ENCODE data around the gene RAI1.

Gene RAI1

DNA sequence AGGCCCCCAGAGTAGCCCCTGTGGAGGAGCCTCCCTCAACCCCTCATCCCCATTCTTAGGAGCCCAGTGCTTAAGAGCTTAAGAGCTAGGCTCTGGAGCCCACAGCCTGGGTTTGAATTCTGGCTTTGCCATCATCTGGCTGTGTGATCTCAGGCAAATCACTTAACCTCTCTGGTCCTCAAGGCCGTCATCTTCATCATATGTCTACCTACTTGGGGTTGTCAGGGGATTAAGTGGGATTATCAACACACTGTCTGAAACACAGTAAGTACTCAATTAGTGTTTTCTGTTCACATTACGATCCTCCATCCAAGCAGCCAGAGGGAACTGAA is 150.7 kb downstream of the RAI1 start:
- no peak for DNase-seq (ENCODE audit: low read depth)
- H3K4me3 ChIP-seq (ENCODE audit: low read length), result no peak overlapping the region
- TF ChIP-seq, protein P1, sequence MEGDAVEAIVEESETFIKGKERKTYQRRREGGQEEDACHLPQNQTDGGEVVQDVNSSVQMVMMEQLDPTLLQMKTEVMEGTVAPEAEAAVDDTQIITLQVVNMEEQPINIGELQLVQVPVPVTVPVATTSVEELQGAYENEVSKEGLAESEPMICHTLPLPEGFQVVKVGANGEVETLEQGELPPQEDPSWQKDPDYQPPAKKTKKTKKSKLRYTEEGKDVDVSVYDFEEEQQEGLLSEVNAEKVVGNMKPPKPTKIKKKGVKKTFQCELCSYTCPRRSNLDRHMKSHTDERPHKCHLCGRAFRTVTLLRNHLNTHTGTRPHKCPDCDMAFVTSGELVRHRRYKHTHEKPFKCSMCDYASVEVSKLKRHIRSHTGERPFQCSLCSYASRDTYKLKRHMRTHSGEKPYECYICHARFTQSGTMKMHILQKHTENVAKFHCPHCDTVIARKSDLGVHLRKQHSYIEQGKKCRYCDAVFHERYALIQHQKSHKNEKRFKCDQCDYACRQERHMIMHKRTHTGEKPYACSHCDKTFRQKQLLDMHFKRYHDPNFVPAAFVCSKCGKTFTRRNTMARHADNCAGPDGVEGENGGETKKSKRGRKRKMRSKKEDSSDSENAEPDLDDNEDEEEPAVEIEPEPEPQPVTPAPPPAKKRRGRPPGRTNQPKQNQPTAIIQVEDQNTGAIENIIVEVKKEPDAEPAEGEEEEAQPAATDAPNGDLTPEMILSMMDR (conservative IDR thresholded peaks at IDR 0.05; ENCODE audit: low read depth, low read length), result no peak

DNA sequence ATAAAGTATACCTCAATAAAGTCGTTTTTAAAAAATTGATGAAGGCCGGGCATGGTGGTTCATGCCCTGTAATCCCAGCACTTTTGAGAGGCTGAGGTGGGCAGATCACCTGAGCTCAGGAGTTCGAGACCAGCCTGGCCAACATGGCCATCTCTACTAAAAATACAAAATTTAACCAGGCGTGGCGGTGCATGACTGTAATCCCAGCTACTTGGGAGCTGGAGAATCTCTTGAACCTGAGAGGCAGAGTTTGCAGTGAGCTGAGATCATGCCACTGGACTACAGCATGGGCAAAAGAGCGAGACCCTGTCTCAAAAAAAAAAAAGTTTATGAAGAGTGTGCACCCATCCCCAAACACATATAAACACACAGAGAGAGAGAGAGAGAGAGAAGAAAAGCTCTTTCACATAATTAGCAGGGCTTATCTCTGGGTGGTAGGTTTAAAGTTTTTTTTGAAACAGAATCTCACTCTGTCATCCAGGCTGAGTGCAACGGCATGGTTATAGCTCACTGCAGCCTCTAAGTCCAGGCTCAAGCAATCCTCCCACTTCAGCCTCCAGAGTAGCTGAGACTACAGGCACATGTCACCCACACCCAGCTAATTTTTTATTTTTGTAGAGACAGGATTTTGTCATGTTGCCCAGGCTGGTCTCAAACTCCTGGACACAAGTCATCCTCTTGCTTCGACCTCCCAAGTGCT is 152.6 kb downstream of the RAI1 start:
- no peak for DNase-seq (ENCODE audit: low read depth)
- TF ChIP-seq, protein P1 (conservative IDR thresholded peaks at IDR 0.05; ENCODE audit: low read depth, low read length), result no peak

DNA sequence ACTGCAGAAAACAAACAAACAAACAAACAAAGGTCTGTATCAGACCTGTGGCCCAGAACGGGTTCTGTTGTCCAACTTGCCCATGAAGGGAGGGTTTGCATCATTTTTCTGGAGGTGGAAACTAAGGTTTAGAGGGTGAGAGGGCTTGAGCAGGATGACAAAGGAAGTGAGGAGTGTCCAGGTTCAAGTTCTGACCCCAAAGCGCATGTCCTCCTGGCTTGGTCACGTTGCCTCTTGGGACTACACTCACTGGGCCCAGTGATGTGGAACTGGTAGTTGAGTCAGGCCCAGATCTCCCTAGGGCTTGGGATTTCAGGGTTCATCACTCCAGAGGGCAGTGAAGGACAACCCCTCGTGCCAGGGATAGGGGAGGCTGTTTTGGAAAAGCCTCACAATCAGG is 153.7 kb downstream of the RAI1 start:
- DNase-seq (ENCODE audit: low read depth), result no peak
- TF ChIP-seq, protein P1 (conservative IDR thresholded peaks at IDR 0.05; ENCODE audit: low read depth, low read length), result no peak
- H3K4me3 ChIP-seq (ENCODE audit: low read length), result peak overlapping the region; percentile 75

More for the DNA sequence above, 152.6 kb downstream of the RAI1 start:
- no peak overlapping the region for H3K4me3 ChIP-seq (ENCODE audit: low read length)

DNA sequence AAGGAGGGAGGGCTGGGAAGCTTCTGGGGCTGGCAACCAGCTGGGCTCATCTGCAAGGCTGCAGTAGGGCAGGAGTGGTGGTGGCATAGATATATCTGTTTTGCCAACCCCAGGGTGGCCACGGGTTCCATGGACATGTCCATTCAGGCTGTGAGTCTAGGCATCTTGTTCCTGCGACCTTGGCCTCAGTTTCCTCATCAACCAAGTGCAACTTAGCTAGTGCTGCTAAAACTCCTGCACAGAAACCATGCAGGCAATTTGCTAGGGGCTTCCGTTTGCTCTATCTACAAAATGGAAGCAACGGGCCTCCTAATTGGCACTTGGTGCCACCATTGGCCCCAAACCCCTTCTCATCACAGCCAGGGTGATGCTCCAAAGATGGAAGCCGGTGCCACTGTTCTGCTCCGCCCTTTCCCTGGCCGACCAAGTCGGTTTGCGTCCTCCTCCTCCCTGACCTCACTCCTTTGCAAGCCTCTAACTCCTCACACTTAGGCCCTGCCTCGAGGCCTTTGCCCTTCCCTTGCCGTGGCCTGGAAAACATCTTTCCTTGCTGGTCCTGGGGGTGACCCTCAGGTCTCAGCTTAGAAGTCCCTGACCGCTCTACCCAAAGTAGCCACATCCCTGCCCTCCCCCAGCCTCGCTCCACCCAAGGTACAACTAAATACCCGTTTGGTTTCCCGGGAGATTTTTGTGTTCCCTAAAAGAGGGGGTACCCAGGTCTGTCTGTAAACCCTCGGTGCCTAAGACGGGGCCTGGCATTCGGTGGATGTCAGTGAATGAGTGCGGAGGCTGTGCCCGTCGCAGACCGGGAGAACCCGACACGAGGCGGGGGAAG is 154.4 kb downstream of the RAI1 start:
- H3K4me3 ChIP-seq (ENCODE audit: low read length), result peak overlapping the region; percentile 75
- TF ChIP-seq, protein P1 (conservative IDR thresholded peaks at IDR 0.05; ENCODE audit: low read depth, low read length), result no peak
- no peak for DNase-seq (ENCODE audit: low read depth)

DNA sequence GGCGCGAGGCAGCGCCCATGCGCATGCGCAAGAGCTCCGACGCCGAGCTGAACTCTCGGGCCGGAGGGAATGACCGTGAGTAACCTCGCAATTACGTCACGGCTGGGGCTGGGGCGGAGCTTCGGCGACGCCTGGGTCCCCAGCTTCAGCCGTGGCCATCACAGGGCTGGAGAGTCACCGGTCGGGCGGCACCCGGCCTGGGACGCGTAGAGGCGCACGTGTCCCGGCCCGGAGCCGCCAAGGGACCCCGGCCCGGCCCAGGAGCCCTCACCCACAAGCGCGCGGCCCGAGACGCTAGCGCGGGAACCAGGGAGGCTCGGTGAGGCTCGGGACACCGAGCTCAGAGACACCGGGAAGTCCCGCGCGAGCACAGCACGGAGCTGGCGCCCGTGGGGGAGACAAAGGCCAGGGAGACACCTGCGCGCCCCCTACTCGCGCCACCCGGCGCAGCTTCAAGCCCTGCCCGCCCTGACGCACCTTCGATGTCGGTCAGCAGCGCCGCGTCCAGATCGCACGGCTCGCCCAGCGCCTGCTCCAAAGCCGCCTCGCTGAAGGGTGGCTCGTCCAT is 155.1 kb downstream of the RAI1 start:
- TF ChIP-seq, protein P1 (conservative IDR thresholded peaks at IDR 0.05; ENCODE audit: low read depth, low read length), result no peak
- peak; percentile 78 for DNase-seq (ENCODE audit: low read depth)
- peak overlapping the region; percentile 75 for H3K4me3 ChIP-seq (ENCODE audit: low read length)

DNA sequence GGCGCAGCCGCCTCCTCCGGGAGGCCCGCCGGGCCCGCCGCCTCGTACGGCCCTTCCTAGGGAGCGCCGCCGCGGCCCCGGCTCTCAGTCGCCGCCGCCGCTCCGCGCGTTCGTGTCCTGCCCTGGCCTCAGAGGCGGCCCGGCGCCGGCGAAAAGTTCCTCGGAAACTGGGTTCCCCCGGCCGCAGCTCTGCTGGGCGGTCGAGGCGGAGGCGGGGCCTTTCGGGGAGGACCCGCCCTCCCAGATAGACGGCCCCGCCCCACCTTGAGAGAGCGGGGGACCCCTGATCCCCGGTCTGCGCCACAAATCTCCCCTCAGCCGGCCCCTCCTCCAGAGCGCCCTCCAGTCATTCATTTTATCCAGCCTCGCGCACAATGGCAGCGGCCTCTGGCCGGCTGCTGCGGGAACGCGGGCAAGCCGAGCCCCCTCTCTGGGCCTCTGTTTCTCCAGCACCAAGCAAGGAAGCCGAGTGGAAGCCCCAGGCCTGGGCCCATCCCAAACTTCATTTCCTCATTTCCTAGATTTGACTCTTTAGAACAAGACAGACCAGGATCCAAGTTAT is 155.6 kb downstream of the RAI1 start, which contains the start of gene SREBF1:
SREBF1 (minus strand) TSS at position 169 of the 562 bp plus-strand sequence. CDS start 169 bp downstream, outside the sequence.
- TF ChIP-seq, protein P1 (conservative IDR thresholded peaks at IDR 0.05; ENCODE audit: low read depth, low read length), result no peak
- DNase-seq (ENCODE audit: low read depth), result no peak
- H3K4me3 ChIP-seq (ENCODE audit: low read length), result peak within 1 kb of the TSS; percentile 75
